GM12874 (cell line): ENCODE measurements around the gene PPIG.

Source experiments
- TF ChIP-seq, protein P1 (sequence below): IDR thresholded peaks from 2 replicates; pipeline ENCODE4 v1.5.1; 2011; ENCODE audit warnings: low read depth, mild to moderate bottlenecking, control low read depth, low read length, moderate library complexity; ENCODE audit not compliant: insufficient read depth

PPIG gene

DNA sequence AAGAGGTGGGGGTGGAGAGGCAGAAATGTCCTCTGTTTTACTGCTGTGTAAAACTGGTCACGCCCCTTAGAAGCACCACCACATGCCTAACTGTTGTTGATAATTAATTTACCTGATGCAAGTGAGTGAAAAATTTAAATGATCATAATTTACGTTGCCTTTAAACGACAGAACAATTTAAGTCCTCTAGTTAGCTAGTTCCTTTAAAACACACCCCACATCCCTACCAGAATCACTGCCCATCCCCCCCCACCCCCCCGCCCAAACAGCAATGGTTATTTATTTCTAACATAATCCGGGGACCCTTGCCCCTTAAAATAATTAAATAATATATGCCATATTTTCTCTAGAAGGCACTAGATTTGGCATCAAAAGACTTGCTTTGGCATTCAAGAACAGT lies 633 bp upstream of the PPIG start:
- TF ChIP-seq, protein P1, sequence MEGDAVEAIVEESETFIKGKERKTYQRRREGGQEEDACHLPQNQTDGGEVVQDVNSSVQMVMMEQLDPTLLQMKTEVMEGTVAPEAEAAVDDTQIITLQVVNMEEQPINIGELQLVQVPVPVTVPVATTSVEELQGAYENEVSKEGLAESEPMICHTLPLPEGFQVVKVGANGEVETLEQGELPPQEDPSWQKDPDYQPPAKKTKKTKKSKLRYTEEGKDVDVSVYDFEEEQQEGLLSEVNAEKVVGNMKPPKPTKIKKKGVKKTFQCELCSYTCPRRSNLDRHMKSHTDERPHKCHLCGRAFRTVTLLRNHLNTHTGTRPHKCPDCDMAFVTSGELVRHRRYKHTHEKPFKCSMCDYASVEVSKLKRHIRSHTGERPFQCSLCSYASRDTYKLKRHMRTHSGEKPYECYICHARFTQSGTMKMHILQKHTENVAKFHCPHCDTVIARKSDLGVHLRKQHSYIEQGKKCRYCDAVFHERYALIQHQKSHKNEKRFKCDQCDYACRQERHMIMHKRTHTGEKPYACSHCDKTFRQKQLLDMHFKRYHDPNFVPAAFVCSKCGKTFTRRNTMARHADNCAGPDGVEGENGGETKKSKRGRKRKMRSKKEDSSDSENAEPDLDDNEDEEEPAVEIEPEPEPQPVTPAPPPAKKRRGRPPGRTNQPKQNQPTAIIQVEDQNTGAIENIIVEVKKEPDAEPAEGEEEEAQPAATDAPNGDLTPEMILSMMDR, result no peak

DNA sequence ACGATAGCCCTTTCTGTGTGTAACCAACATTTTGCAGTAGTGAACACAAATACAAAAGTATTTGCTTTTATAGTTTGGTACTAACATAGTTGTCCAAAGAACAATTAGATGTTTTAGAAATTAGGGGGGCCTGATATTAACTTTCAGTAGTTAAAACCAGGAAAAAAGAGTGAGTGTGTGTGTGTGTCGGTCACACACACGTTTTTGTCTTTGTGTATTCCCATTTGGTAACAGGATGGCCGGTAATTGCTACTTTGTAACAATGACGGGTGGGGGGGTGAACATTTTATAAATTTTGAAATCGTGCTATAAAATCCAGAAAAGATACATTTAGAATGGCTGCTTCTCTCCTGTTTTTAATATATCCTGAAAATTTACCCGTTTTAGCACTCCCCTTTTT lies 1.5 kb downstream of the PPIG start:
- TF ChIP-seq, protein P1, result no peak

DNA sequence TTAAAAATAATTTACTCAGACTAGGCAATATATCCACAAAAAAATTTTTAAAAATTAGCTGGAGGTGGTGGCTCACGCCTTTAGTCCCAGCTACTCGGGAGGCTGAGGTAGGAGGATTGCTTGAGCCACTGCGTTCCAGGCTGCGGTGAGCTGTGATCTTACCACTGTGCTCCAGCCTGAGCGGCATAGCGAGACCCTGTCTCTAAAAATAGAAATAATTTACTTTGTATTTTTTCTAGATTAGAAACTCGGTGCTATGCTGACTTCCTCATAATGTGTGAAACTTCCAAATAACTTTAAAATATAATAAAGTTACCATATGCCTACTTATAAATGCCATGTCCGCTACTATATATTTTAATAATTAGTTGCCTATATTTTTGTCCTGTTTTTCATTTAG lies 6.7 kb downstream of the PPIG start:
- TF ChIP-seq, protein P1, result no peak

DNA sequence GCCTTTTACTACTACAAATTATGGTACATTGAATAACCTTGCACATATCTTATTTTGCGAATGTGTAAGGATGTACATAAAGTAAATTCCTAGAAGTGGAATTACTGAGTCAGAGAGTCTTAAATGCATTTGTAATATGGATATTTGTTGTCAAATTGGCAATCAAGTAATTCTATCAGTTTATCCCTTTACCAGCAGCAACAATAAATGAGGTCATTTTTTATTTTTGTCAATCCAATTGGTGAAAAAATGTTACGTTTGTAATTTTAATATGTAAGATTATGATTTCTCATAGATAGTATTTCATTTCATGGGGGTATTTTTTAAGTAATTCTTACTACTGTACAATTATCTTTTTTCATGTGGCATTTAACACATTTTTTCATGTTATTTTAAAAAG lies 14.8 kb downstream of the PPIG start:
- TF ChIP-seq, protein P1, result no peak

DNA sequence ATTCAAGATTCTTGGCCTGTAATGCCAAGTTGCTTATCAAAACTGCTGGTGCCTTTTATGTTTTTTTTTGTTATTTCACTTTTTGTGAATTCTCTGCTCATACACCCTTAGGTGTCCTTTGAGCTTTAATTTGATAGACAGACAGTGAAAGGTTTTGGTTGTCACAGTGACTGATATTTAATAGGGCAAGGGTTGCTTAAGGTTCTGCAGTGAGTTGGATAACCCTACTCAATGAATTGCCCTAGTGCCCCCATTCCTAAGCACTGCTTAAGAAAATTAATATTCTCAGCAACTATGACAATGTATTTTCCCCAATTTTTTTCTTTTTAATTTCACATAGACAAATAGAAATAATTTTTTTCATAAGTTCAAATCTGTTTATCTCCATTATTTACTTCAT lies 15.4 kb downstream of the PPIG start:
- TF ChIP-seq, protein P1, result no peak

DNA sequence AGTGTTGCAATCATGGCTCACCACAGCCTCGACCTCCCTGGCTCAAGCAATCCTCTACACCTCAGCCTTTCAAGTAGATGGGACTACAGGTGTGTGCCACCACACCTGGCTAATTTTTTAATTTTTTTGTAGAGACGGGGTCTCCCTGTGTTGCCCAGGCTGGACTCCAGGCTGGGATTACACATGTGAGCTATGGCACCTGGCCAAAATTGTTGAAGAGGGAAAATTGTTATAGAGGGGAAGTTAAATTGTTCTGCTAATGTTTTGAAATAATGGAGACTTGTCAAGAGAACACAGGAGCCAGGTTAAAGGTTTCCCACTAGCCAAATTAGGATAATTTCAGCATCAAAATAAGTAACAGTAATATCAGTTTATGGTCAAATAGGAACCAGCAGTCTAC lies 25.1 kb downstream of the PPIG start:
- TF ChIP-seq, protein P1, result no peak

DNA sequence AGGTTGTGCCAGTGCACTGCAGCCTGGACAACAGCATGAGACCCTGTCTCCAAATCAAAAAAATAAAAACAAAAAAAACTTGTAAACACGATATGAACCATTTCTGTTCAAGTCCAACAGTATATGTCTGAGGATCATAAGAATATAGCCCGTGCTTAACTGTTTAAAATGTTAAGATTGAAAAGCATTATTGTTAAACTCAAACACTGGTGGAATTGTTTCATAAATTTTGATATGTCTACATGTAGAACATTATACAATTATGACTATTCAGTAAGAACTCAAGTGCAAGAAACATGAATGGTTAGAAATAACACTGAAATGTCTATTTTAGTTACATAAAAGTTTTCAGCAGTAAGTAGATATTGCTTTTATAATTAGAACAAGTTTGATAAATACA lies 29.7 kb downstream of the PPIG start:
- TF ChIP-seq, protein P1, result no peak

DNA sequence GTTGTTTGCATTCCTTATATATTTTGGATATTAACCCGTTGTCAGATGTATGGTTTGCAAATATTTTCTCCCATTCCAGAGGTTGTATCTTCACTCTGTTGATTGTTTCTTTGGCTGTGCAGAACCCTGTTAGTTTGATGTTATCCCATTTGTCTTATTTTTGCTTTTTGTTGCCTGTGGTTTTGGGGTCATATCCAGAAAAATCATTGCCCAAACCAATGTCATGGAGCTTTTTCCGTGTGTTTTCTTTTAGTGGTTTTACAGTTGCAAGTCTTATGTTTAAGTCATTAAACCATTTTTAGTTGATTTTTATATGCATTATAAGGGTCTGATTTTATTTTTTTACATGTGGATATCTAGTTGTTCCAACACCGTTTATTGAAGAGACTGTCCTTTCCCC lies 35.8 kb downstream of the PPIG start:
- TF ChIP-seq, protein P1, result no peak
